Measurements from ENCODE around the gene TUBB2A.

- TF ChIP-seq CTCF (conservative IDR thresholded peaks at IDR 0.05; ENCODE audit: low read depth, low read length) (peak; percentile 49), EZH2 (IDR thresholded peaks at IDR 0.05; ENCODE audit: borderline replicate concordance, low read depth, low read length, poor library complexity, severe bottlenecking) (no peak)
Observed at GRCh38 chr6:3157131-3157933, at the start of gene TUBB2A.
